ENCODE measurements around the gene CACNA1I. TPM values are rescaled to one million over a fixed set of nuclear protein-coding genes. Genes with fewer than 3 reads are reported as not detected.

Gene CACNA1I
- total and polyA plus RNA-seq, 2 donors (not counting 1 experiment from before 2014, with no cell fraction given): 0.07 to 0.25 TPM

GRCh38 chr22:39699631-39700360, 129.2 kb downstream of the CACNA1I start:
- Histone ChIP-seq H3K4me2 (replicated peaks; ENCODE audit: low read depth, low read length, poor library complexity, severe bottlenecking) (no peak overlapping the region), H4K20me1 (ENCODE audit: control insufficient read depth, insufficient read depth, low read length, poor library complexity, severe bottlenecking) (no peaks in the 10 kb centered on the region), H2AFZ (ENCODE audit: insufficient read depth, low read depth, low read length, poor library complexity, severe bottlenecking) (no peak overlapping the region), H3K27me3 (replicated peaks in 1 of 4; ENCODE audit: control extremely low read depth in 1 of 4, control insufficient read depth in 3 of 4, insufficient read depth in 4 of 4, low read length in 3 of 4) (peaks cover 0 to 11% (median 0%) of the 10 kb centered on the region in 4 experiments), H3K9ac (ENCODE audit: low read length) (no peak overlapping the region), H3K4me1 (ENCODE audit: control insufficient read depth in 2 of 2, insufficient read depth in 2 of 2, low read length in 2 of 2) (no peaks in the 10 kb centered on the region), H3K79me2 (ENCODE audit: control insufficient read depth, insufficient read depth, low read length) (no peaks in the 10 kb centered on the region), H3K27ac (ENCODE audit: low read length in 2 of 2) (no peak overlapping the region), H3K36me3 (replicated peaks in 1 of 2; ENCODE audit: control extremely low read depth in 1 of 2, control insufficient read depth in 1 of 2, extremely low read depth in 1 of 2, insufficient read depth in 2 of 2, low read length in 1 of 2) (no peaks in the 10 kb centered on the region), H3K9me3 (ENCODE audit: control extremely low read depth in 1 of 3, control insufficient read depth in 2 of 3, insufficient read depth in 1 of 3, low read length in 2 of 3) (no peaks in the 10 kb centered on the region), H3K4me3 (ENCODE audit: control extremely low read depth in 1 of 5, extremely low read depth in 1 of 5, insufficient read depth in 1 of 5, low read depth in 2 of 5, low read length in 4 of 5) (no peak overlapping the region)
- TF ChIP-seq CTCF (IDR thresholded peaks at IDR 0.05) (no peak), EZH2 (IDR thresholded peaks at IDR 0.05; ENCODE audit: borderline replicate concordance, insufficient read depth, low read depth, low read length, poor library complexity, severe bottlenecking) (no peak)
- Mint-ChIP-seq H3K4me3 (no peak overlapping the region), H3K9me3 (ENCODE audit: insufficient read depth) (no peaks in the 10 kb centered on the region), H3K27ac (no peak overlapping the region), H3K27me3 (peaks cover 18% of the 10 kb centered on the region), H3K4me1 (no peaks in the 10 kb centered on the region)
- 89% methylated on average over 19 of the region's 19 CpGs for WGBS (ENCODE audit: insufficient coverage)
- ATAC-seq (ENCODE audit: low read depth): no peak
- ChIA-PET CTCF (no interaction called here), POLR2A (no interaction called here)
- intact Hi-C loops (cut with micrococcal nuclease): no loop called here
- DNase-seq: no peak

GRCh38 chr22:39700565-39700964, 130.0 kb downstream of the CACNA1I start:
- DNase-seq (no peak), ATAC-seq (ENCODE audit: low read depth) (no peak)
- TF ChIP-seq EZH2 (IDR thresholded peaks at IDR 0.05; ENCODE audit: borderline replicate concordance, insufficient read depth, low read depth, low read length, poor library complexity, severe bottlenecking) (no peak), CTCF (IDR thresholded peaks at IDR 0.05) (no peak)
- H3K27ac Mint-ChIP-seq: no peak overlapping the region
- POLR2A ChIA-PET: no interaction called here
- H3K27me3 Mint-ChIP-seq: peaks cover 18% of the 10 kb centered on the region
- Histone ChIP-seq H3K4me2 (replicated peaks; ENCODE audit: low read depth, low read length, poor library complexity, severe bottlenecking) (no peak overlapping the region), H3K79me2 (ENCODE audit: control insufficient read depth, insufficient read depth, low read length) (no peaks in the 10 kb centered on the region), H3K27ac (ENCODE audit: low read length in 2 of 2) (no peak overlapping the region), H4K20me1 (ENCODE audit: control insufficient read depth, insufficient read depth, low read length, poor library complexity, severe bottlenecking) (no peaks in the 10 kb centered on the region), H3K9ac (ENCODE audit: low read length) (no peak overlapping the region), H3K9me3 (ENCODE audit: control extremely low read depth in 1 of 3, control insufficient read depth in 2 of 3, insufficient read depth in 1 of 3, low read length in 2 of 3) (no peaks in the 10 kb centered on the region), H3K36me3 (replicated peaks in 1 of 2; ENCODE audit: control extremely low read depth in 1 of 2, control insufficient read depth in 1 of 2, extremely low read depth in 1 of 2, insufficient read depth in 2 of 2, low read length in 1 of 2) (no peaks in the 10 kb centered on the region), H3K4me3 (ENCODE audit: control extremely low read depth in 1 of 5, extremely low read depth in 1 of 5, insufficient read depth in 1 of 5, low read depth in 2 of 5, low read length in 4 of 5) (no peak overlapping the region), H3K27me3 (replicated peaks in 1 of 4; ENCODE audit: control extremely low read depth in 1 of 4, control insufficient read depth in 3 of 4, insufficient read depth in 4 of 4, low read length in 3 of 4) (peaks cover 0 to 5% (median 0%) of the 10 kb centered on the region in 4 experiments), H2AFZ (ENCODE audit: insufficient read depth, low read depth, low read length, poor library complexity, severe bottlenecking) (no peak overlapping the region), H3K4me1 (ENCODE audit: control insufficient read depth in 2 of 2, insufficient read depth in 2 of 2, low read length in 2 of 2) (no peaks in the 10 kb centered on the region)
- intact Hi-C loops (cut with micrococcal nuclease): no loop called here
- no peaks in the 10 kb centered on the region for H3K4me1 Mint-ChIP-seq
- H3K4me3 Mint-ChIP-seq: no peak overlapping the region
- CTCF ChIA-PET: no interaction called here
- WGBS (ENCODE audit: insufficient coverage): no CpG with 5 or more reads among the region's 7 CpGs
- no peaks in the 10 kb centered on the region for H3K9me3 Mint-ChIP-seq (ENCODE audit: insufficient read depth)

Measured in B cell (primary cell).